GM19468 (cell line): Measurements from ENCODE around the gene EPHA8.

Experiments used
- ATAC-seq: cut with Tn5 transposase; IDR thresholded peaks from one replicate; pipeline ENCODE4 v1.9.1; 2021; ENCODE audit warnings: mild to moderate bottlenecking, moderate library complexity, moderate number of reproducible peaks; ENCODE audit not compliant: unreplicated experiment; ENCODE audit errors: extremely low read depth

EPHA8 gene

GRCh38 chr1:22563671-22564602, 648 bp downstream of the EPHA8 start:
- no peak for ATAC-seq

- no peak for ATAC-seq
Measured at GRCh38 chr1:22566161-22566560, 2.9 kb downstream of the EPHA8 start.

- ATAC-seq, result no peak
Measured at GRCh38 chr1:22567197-22567596, 3.9 kb downstream of the EPHA8 start.

- no peak for ATAC-seq
Measured at GRCh38 chr1:22567994-22568393, 4.7 kb downstream of the EPHA8 start.

- no peak for ATAC-seq
Measured at GRCh38 chr1:22569269-22569668, 6.0 kb downstream of the EPHA8 start.

- no peak for ATAC-seq
Measured at GRCh38 chr1:22570140-22570909, 7.0 kb downstream of the EPHA8 start.

GRCh38 chr1:22572818-22573217, 9.5 kb downstream of the EPHA8 start:
- no peak for ATAC-seq

GRCh38 chr1:22573237-22573636, 9.9 kb downstream of the EPHA8 start:
- ATAC-seq, result no peak

- no peak for ATAC-seq
Measured at GRCh38 chr1:22575532-22576149, 12.4 kb downstream of the EPHA8 start.

- no peak for ATAC-seq
Measured at GRCh38 chr1:22576150-22576544, 12.9 kb downstream of the EPHA8 start.

GRCh38 chr1:22576617-22577016, 13.3 kb downstream of the EPHA8 start:
- no peak for ATAC-seq

GRCh38 chr1:22578732-22579361, 15.6 kb downstream of the EPHA8 start:
- no peak for ATAC-seq

GRCh38 chr1:22579541-22580155, 16.4 kb downstream of the EPHA8 start:
- ATAC-seq, result no peak

- ATAC-seq, result no peak
Measured at GRCh38 chr1:22582661-22583635, 19.7 kb downstream of the EPHA8 start.

- ATAC-seq, result no peak
Measured at GRCh38 chr1:22584001-22584562, 20.8 kb downstream of the EPHA8 start.

GRCh38 chr1:22584970-22585369, 21.7 kb downstream of the EPHA8 start:
- no peak for ATAC-seq

GRCh38 chr1:22585471-22585870, 22.2 kb downstream of the EPHA8 start:
- no peak for ATAC-seq

GRCh38 chr1:22586356-22587130, 23.3 kb downstream of the EPHA8 start:
- ATAC-seq, result no peak
